HepG2 (cell line): ENCODE data around the gene TTC22.

Experiments used
- DNMT3B ChIP-seq: conservative IDR thresholded peaks from 2 replicates; pipeline ENCODE4 v1.6.1; 2016; ENCODE audit warnings: missing biosample characterization, control low read depth
- EP300 ChIP-seq, 3 experiments: sonication (generic) in 1 of 3; formaldehyde crosslinking in 1 of 3; IDR thresholded peaks; 2 replicates each; pipeline versions ENCODE4 v1.5.1 to v1.6.1; 2011 to 2020; ENCODE audit warnings: low read depth in 2 of 3, low read length in 2 of 3, borderline replicate concordance in 1 of 3, improper control_type of control experiment in 1 of 3, mild to moderate bottlenecking in 1 of 3, missing genetic modification reagents in 1 of 3, moderate library complexity in 1 of 3
- GTF2F1 ChIP-seq: fragments of 150-350 bp; IDR thresholded peaks from 2 replicates; pipeline ENCODE4 v1.6.1; 2014; ENCODE audit warnings: low read length
- NFIC ChIP-seq: IDR thresholded peaks from 2 replicates; pipeline ENCODE4 v1.6.1; 2012; ENCODE audit warnings: mild to moderate bottlenecking, low read length, inconsistent platforms
- NFYC ChIP-seq: IDR thresholded peaks from 2 replicates; pipeline ENCODE4 v1.6.1; 2016; ENCODE audit warnings: missing genetic modification reagents, missing compliant biosample characterization
- TP53 ChIP-seq: sonication (generic); formaldehyde crosslinking; conservative IDR thresholded peaks from 2 replicates; pipeline ENCODE4 v1.4.0; 2020; ENCODE audit warnings: missing genetic modification reagents
- ZNF710 ChIP-seq: sonication (generic); formaldehyde crosslinking; IDR thresholded peaks from 2 replicates; pipeline ENCODE4 v1.5.0; 2020; ENCODE audit warnings: mild to moderate bottlenecking, missing genetic modification reagents, borderline replicate concordance
- ZNF879 ChIP-seq: sonication (generic); formaldehyde crosslinking; IDR thresholded peaks from 2 replicates; pipeline ENCODE4 v1.8.1; 2023; ENCODE audit warnings: missing genetic modification reagents
- TF ChIP-seq, protein P1 (sequence below): sonication (generic); formaldehyde crosslinking; IDR thresholded peaks from 2 replicates; pipeline ENCODE4 v1.4.0; 2020; ENCODE audit warnings: missing genetic modification reagents

DNA sequence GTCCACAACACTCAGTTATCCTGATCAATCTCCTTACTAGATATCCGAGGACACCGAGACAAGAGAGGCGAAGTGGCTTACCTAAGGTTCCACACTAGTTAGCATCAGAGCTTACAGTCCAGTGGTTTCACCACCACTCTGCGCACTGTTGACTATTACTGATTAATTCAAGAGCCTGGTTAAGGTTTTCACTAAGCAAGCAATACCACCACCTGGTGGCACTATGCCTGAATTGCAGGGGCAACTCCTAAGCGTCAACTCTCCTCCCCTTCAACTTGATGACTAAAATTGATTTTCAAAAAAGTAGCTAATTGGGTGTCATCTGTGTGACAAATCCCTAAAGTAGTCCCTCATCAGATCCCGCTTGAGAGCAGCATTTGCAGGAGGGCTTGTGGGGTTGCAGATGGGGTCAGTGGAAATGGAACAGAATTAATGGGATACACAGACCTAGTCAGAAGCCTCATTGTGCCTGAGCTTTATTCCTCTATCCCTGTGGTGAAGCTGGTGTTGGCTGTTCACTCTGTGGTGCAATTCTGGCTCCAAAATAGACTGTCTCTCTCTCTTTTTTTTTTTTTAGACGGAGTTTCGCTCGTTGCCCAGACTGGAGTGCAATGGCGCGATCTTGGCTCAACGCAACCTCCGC, 9.1 kb downstream of the TTC22 start:
- no peak for TF ChIP-seq NFIC
- no peak for TF ChIP-seq EP300 (IDR thresholded peaks at IDR 0.05; ENCODE audit: low read depth in 2 of 2, low read length in 2 of 2)
- no peak for TF ChIP-seq EP300 (CRISPR knock-in tag; IDR thresholded peaks at IDR 0.05; ENCODE audit: borderline replicate concordance)
- TF ChIP-seq GTF2F1, result no peak
- TF ChIP-seq, protein P1, sequence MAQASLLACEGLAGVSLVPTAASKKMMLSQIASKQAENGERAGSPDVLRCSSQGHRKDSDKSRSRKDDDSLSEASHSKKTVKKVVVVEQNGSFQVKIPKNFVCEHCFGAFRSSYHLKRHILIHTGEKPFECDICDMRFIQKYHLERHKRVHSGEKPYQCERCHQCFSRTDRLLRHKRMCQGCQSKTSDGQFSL (CRISPR knock-in tag), result no peak
- no peak for TF ChIP-seq ZNF879
- TF ChIP-seq NFYC (CRISPR knock-in tag), result no peak
- TF ChIP-seq TP53 (CRISPR knock-in tag), result no peak
- no peak for TF ChIP-seq ZNF710 (CRISPR knock-in tag)
- TF ChIP-seq DNMT3B, result no peak
